ENCODE measurements around the gene CNMD. TPM values are rescaled to one million over a fixed set of nuclear protein-coding genes. Genes with fewer than 3 reads are reported as not detected.

The CNMD gene
- total RNA-seq, result not detected
- long read RNA-seq, result 0 reads

DNA sequence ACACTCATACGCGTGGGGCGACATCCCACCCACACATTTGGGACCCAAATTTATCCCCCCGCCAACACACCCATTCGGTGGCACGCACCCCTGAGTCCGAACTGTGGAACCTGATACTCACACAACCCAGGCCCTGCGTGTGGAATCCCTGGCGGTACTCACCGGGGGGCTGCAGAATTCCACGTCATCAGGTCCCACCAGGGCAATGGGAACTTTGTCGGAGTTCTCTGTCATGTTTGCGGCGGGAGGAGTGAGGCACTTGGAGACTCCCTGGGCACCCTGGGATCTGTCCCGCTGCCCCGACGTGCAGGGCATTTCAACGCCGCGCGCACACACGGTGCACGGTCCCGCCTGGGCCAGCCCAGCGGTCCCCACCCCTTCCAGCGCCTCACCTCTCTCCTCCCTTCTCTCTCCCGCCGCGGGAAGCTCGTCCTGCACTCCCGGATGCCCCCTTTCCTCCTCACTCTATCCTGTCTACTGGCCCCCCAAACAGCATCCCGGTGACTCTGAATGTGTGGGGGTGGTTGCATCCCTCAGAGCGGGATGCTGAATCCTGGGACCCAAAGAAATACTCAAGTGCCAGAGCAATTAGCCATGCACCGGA lies at the start of gene CNMD:
TSS of gene CNMD (minus strand) at position 353 of the 604 bp plus-strand sequence. CDS start at position 234, 119 bp downstream.
- intact Hi-C loops (cut with DNase I), result no loop called here
- no peak for ATAC-seq
- DNase-seq, result no peak

DNA sequence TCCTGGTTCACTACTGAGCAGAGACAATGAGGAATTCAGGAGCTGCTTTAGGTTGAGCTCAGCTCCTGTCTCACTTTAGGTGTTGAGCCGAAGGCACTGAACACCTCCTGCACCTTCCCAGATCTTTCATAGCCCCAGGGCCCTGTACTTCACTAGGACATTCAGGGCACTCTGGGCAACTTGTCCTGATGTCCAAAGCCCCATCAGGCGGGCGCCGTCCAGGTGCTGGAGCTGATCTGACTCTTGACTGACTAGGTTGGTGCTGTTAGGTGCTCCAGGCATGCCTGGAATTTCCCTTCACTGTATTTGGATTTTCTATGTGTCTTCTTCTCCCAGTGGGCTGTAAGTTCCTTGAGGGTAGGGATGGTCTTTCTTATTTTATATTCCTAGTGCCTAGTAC lies 48.4 kb upstream of the CNMD start:
- no peak for DNase-seq
- no peak for ATAC-seq
- intact Hi-C loops (cut with DNase I), result no loop called here

DNA sequence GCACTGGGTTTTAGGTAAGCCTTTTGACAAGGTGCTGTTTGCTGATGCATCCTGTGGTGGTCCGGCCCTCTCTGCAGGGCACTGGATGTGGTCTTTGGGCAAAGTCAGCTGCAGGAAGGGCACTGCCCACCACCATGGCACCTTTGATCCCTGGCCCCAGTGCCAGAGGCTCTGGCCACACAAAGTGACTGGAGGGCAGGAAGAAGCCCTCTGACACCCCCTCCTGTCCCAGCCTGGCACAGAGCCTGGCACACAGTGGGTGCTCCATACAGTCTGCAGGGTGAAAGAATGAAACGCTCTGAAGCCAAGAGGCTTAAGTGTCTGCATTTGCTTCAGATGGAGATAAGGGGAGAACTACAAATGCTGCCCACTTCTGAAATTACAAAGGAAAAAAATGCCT lies 47.6 kb upstream of the CNMD start:
- ATAC-seq, result no peak
- intact Hi-C loops (cut with DNase I), result no loop called here

DNA sequence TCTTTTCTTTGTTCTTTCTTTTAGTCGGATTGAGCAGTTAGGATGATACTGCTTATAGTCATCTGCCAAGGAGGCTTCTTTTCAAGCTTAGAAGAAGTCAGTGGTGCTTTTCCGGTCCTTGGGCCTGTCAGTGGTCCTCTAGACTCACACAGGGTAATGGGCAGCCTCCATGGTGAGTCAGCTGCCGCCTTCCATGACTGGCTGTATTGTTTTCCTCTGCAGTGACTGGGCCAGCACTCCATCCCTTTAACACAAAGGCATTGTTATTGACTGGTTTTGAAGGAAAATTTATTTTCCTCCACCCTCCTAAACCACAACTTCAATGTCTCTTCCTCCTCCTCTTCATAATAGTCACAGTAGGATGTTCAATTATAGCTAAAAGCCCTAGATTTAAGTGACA lies 47.1 kb upstream of the CNMD start:
- intact Hi-C loops (cut with DNase I), result no loop called here
- ATAC-seq, result no peak
- DNase-seq, result no peak

More for the DNA sequence above, 47.6 kb upstream of the CNMD start:
- no peak for DNase-seq

DNA sequence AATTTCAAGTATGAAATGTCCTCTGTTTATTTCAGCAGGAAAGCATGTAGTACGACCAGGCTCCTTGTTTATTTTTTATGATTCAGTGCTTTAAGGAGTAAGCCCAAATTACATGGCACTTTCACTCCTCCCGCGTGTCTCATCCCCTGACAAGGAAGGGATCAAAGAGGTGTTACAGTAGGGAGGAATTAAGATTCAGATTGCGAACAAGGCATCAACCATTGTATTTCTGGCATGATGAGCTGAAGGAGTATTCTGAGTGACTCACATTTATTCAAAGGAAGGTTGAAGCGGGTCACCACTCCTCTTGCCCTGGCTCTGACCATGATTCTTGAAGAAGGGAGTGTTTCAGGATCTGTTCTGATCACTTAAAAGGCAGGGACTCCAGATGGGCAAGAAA lies 46.1 kb upstream of the CNMD start:
- no peak for DNase-seq
- ATAC-seq, result no peak
- intact Hi-C loops (cut with DNase I), result no loop called here

DNA sequence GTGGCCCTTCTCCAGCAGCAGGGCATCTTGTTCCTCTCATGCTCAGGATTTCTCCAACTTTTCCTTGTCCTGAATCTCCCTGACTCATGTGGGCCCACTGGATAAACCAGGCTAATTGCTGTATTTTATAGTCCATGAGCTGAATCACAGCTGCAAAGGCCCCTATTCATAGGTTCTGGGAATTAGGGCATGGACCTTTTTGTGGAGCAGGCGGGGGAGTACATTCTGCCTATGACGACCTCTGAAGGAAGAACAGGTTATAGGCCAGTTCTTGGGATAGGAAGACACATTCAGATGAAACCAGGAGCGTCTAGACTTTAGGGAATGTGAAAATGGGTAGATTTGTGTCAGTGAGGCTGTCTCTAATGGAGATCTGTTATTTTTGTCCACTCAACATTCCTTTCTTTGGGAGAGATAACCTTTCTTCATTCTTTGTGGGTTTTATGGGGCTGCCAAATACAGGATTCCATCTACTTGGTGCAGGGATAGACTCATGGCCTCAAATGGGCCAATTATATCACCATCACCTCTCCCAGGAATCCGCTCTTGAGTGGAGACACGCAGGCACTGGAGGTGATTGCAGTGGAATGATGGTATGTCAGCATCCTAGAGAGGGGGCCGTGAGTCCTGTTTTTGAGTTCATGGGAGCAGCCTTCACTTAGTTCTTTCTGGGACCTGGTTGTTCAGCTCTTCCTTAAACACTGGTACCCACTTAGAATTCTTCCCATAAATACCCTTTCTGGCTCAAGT lies 45.1 kb upstream of the CNMD start:
- DNase-seq (no peak), ATAC-seq (no peak)
- intact Hi-C loops (cut with DNase I), result no loop called here

DNA sequence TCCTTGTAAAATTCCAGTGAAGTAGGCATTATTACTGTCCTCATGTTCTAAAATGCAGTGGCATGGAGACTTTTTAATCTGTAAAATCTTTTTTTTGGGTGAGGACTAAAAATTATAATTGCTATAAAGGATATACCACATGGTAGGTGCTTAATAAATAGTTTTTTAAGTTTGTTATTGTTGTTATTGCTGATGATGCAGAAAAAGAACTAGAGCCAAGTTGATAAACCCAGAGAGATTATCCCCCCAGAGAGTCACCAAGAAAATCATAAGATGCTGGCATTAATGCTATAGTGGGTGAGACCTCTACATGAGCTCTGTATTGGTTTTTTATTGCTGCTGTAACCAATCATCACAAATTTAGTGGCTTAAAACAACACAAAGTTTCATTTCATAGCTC lies 44.3 kb upstream of the CNMD start:
- ATAC-seq (no peak), DNase-seq (no peak)
- intact Hi-C loops (cut with DNase I), result no loop called here

DNA sequence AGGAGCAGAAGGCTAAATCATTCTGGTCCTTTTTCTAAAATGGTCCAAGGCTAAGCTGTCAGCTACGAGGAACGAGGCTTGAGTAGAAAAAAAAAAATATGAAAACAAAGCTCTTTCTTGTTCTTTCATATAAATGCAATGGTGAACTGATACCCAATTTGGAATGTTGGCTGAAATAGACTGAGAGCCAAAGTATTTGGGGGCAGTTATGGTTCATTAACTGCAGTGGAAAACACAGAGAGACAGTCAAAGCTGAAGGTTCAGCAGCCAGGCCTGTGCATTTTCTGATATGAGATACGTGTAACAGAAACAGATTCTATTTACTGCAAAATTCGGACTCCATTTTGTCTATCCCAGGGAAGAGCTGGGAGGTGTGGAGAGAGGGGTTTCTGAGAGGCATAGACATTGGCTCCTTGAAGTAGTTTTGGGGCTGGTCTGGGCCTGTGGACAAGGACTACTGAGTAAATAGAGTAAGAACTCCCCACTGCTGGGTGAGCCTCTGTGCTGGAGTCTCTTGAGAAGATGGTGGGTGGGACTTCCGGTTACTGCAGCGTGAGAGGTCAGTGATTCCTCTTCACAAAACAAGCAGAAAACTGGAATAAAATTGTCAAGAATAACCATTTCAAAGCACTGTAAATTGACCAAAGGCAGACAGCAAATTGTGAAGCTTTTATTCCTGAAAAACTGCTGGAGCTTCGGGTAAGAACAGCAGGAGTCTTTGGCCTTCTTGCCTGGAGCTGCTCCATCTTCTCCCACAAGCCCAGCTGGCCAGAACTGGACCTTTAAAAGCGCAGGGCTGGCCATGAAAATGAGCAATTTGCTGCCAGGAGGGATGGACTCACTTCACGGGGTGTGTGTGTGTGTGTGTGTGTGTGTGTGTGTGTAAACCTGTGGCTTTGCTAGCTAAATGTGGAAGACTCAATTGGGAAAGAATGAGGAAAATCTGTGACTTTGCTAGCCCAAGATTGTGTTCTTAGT lies 43.1 kb upstream of the CNMD start:
- DNase-seq (no peak), ATAC-seq (peak in 1 of 2 donors; percentile 58)
- intact Hi-C loops (cut with DNase I), result no loop called here

DNA sequence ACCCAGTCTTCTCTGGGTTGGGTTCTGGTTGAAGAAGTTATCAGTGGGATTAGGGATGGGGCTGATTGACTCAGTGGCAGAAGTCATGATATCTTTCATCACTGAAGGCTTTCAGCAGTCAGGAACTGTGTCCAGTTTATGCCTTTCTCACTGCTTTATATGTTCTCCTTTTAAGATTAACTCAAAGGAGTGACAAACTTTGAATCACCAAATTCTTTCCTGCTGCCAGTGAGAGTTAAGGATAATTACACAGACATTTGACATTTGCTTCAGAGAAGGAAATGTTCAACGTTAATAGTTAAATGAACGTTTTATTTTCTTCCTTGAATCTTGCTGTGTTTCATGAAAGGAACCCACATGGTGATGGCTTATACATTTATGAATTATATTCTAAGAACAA lies 41.0 kb upstream of the CNMD start:
- DNase-seq (no peak), ATAC-seq (no peak)
- intact Hi-C loops (cut with DNase I), result no loop called here

DNA sequence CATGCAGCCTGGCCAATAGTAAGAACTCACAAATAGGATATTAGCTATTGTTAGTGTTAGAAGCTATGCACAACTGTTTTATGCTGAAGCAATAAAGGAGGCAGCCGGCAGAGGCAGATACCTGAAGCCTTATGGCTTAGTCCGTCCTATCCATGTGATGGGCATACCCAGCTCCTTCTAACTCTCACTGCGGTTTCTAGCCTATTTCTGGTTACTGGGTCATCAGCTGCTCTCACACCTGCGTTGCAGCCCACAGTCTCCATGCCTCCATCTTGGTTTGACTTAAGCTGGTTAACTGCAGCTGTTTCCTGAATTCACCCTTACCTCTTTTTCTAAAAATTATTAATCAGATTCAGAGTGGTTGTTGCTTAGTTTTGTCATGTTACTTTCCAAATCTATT lies 40.5 kb upstream of the CNMD start:
- DNase-seq (no peak), ATAC-seq (no peak)
- intact Hi-C loops (cut with DNase I), result no loop called here

DNA sequence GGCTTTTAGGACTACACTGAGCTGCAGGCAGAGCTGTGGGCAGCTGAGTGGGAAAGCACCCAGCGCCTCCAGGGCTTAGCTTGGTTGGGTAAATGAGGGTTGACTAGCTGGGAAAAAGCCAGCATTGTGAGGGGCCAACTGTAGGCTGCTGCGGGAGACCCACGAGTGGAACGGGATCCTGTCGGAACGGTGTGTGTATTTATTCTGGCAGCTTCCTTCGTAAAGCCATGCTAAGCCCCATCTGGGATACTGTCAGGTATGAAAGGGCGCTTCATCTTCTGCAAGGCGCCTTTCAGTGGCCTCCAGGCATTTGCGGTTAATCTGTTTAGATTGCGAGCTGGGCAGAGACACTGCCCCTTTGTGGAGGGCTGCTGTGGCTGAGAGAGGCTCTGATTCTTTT lies 39.5 kb upstream of the CNMD start:
- intact Hi-C loops (cut with DNase I), result no loop called here
- no peak for ATAC-seq

DNA sequence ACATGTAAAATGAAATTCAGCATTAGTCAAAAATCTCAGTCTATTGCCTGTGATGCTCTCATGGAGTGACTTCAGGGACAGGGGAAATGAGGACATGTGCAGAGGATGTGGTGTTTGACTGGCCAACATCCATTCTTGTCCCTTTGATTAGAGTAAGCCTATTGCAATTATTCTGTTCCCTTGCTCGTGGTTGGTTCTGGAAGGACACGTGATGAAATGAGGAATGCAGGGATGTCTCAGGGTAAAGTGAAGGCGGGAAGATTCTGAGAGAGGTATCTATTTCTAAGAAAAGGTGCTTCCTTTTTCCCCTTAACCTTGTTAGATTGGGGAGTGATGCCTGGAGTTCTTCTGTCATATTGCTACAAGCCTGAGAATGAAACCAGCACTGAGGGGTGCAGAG lies 37.1 kb upstream of the CNMD start:
- intact Hi-C loops (cut with DNase I), result no loop called here
- DNase-seq, result no peak
- no peak for ATAC-seq

More for the DNA sequence above, 39.5 kb upstream of the CNMD start:
- DNase-seq, result no peak

DNA sequence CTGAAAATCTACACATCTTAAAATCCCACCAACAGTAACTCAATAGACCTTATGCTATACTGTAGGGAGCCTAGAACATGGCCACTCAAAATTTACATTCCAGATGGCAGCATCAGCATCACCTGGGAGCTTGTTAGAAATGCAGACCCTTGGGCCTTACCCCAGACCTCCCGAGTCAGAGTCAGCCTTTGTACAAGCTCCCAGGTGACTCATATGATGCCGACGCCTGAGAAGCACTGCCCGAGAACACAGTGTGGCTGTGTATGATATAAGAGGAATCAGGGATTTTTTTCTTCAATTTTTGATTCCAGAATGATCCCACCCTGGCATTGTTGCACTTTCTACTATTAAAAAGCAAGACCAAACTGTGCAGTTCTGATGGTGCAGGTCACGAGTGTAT lies 35.9 kb upstream of the CNMD start:
- DNase-seq, result no peak
- intact Hi-C loops (cut with DNase I), result no loop called here

DNA sequence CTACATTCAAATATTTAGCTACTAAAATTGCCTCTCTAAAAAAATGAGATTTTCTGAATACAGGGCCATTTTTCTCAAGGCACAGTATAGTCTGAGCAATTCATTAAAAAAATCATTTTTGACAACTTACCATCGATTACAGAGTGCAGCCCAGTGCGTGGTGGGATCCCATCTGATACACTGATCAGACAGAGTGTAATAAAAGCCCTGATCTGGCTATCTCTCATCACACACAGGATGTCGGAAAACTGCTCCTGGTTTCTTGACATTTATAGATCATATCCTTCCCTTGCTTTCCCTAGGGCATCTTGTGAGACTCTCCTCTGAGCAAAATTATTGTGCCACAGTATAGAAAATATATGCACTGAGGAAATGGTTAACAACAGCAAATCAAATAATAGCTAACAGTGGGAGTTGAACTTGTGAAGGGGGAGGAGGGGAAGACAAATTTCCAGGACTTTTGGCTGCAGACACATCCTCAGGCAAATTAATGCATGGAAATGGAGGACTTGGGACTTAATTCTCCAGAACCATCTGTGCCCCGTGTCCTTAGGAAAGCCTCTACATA lies 28.4 kb upstream of the CNMD start:
- intact Hi-C loops (cut with DNase I), result no loop called here
- DNase-seq, result no peak
- ATAC-seq, result no peak

More for the DNA sequence above, 35.9 kb upstream of the CNMD start:
- no peak for ATAC-seq

DNA sequence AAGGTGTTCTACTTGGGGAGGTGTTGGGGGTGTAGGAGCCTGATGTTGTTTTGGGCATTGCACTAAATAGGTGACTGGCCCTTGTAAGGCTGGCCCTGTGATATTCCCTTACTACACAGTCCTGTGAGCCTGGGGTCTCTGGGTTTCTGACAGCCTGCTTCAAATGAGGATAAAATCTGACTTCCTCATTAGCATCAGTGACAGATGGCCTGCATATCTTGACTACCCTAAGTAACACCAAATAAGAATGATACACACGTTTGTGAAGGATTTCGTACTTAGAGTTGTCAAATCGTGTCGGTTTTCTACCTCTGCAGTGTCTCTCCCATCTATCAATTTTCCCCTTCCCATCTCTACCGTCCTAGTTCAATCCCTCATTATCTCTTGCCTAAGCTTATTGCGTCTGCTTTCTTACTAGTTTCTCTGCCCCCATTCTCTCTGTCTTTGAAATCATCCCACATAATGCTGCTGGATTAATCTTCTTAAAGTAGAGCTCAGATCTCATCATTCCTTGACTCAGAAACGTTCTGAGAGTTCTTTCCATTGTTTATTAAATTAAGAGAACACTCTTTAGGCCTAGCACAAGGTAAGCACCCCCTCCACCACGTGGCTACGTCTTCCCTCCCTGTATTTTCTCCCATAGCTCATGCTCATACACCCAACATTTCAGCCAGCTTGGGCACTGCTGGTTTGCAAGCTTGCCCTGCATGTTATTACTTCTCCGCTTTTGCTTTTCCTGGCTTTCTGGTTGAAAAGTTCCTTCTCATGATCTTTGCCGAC lies 26.2 kb upstream of the CNMD start:
- DNase-seq, result no peak
- ATAC-seq, result no peak
- intact Hi-C loops (cut with DNase I), result no loop called here

DNA sequence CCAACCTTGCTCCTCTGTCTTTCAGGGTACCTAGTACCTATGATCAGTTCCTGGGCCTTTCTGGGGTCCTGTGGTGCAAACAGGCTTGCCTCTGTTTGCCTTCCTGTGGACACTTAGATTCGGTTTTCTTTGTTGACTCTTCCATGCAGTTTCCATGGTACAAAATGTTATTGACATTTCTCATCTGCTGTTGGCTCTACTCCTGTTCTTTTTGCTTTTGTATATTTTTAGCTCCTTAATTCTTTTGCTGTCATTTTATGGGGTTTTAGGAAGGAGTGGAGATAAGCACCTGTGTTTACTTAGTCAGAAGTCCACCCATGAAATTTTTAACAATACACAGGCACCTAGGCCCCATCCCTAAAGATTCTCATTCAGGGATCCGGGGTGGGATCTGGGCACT lies 20.5 kb upstream of the CNMD start:
- DNase-seq (no peak), ATAC-seq (no peak)
- intact Hi-C loops (cut with DNase I), result no loop called here

DNA sequence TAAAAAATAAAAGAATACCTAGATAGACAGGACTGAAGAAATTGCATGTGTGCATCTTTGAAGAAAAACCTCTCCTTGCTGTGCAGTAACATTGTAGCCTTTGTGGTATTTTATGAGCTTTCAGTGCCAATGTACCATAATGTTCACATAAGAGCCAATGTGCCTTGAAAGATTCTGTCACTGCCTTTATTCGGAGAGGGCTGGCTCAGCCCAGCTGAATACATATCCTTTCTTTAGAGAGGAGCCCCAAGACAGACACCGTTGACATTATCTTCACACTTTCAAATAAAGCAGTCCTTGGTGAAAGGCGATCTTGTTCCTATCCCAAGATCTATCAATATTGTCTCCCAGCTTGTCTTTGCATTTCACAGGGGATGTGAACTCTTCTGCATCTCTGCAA lies 18.5 kb upstream of the CNMD start:
- ATAC-seq (no peak), DNase-seq (no peak)
- intact Hi-C loops (cut with DNase I), result no loop called here

DNA sequence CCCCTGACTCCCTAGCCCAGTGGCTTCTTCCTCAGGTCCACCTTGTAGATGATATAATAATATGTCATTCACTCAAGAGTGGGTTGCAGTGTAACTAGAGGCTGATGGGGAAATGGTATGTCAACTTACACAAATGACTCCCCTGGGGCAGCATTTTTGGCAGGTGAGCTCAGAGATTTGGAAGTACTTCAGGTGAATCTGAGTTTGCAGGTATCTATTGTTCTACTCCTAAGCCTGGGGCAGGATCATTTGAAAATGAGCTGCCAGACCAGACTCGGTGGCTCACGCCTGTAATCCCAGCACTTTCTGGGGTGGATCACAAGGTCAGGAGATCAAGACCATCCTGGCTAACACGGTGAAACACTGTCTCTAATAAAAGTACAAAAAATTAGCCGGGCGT lies 11.6 kb upstream of the CNMD start:
- ATAC-seq (no peak), DNase-seq (no peak)
- intact Hi-C loops (cut with DNase I), result no loop called here

DNA sequence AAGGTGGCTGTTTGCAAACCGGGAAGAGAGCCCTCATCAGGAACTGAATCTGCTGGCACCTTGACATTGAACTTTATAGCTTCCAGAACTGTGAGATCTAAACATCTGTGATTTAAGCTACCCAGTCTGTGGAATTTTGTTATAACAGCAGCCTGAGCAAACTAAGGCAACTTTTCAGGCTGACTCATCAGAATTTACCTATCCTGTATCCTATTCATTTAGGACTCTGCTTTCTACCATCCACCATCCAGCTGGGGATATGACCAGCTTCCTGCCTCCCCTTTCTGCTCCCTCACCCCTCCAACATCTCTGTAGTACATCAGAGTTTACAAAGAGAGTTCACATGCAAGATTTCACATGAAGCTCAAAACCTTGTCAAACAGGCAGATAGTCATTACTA lies 11.1 kb upstream of the CNMD start:
- ATAC-seq (no peak), DNase-seq (no peak)
- intact Hi-C loops (cut with DNase I), result no loop called here

Measured in left cardiac atrium (tissue), 4 donors.